ENCODE data around the gene LRIG2. TPM values are rescaled to one million over a fixed set of nuclear protein-coding genes. Genes with fewer than 3 reads are reported as not detected.
A peak's percentile ranks its signal among the peaks of the same experiment; 100 is the strongest.

The LRIG2 gene
- total RNA-seq, 1 experiment from 2014 or later: 22.5 TPM

GRCh38 chr1:113141650-113142473 is 68.9 kb downstream of the LRIG2 start (continued):
- TF ChIP-seq USF2 (CRISPR knock-in tag; IDR thresholded peaks at IDR 0.05): no peak
- no peak for TF ChIP-seq NR3C1 (CRISPR knock-in tag; conservative IDR thresholded peaks at IDR 0.05; ENCODE audit: low read depth)
- TF ChIP-seq KAT7 (CRISPR knock-in tag; IDR thresholded peaks at IDR 0.05; ENCODE audit: borderline replicate concordance): no peak
- no peak for TF ChIP-seq JUN (CRISPR knock-in tag; IDR thresholded peaks at IDR 0.05)
- no peak for TF ChIP-seq SOX15 (CRISPR knock-in tag; IDR thresholded peaks at IDR 0.05)

- DNase-seq (ENCODE audit: low spot score) (no peak), ATAC-seq (no peak)
- H3K27ac Mint-ChIP-seq: no peak overlapping the region
- no peaks in the 10 kb centered on the region for H3K9me3 Mint-ChIP-seq
- ChIA-PET CTCF (interaction anchor here (0.6 to 5.0 kb wide), 2 partner anchors 77 to 181 kb away, joined by 3 to 21 read pairs; no protein-coding TSS in a partner anchor), POLR2A (interaction anchor here (0.6 kb wide), 1 partner anchor 175 kb away, joined by 3 read pairs; no protein-coding TSS in a partner anchor)
- H3K4me1 Mint-ChIP-seq: peaks cover 37% of the 10 kb centered on the region
- TF ChIP-seq FOXP1 (CRISPR knock-in tag; IDR thresholded peaks at IDR 0.05; ENCODE audit: borderline replicate concordance): no peak
- no peaks in the 10 kb centered on the region for H3K36me3 Mint-ChIP-seq
- no peaks in the 10 kb centered on the region for H3K27me3 Mint-ChIP-seq (ENCODE audit: low read depth)
- H3K4me3 Mint-ChIP-seq: no peak overlapping the region
Observed at GRCh38 chr1:113142791-113143190, 69.8 kb downstream of the LRIG2 start.

GRCh38 chr1:113146242-113147072 is 73.5 kb downstream of the LRIG2 start:
- Mint-ChIP-seq H3K4me3 (no peak overlapping the region), H3K4me1 (peaks cover 43% of the 10 kb centered on the region), H3K27me3 (ENCODE audit: low read depth) (no peaks in the 10 kb centered on the region), H3K27ac (no peak overlapping the region), H3K36me3 (no peaks in the 10 kb centered on the region), H3K9me3 (peaks cover 10% of the 10 kb centered on the region)
- CTCF ChIA-PET: no interaction called here
- TF ChIP-seq JUN (CRISPR knock-in tag; IDR thresholded peaks at IDR 0.05) (no peak), FOXK1 (CRISPR knock-in tag; IDR thresholded peaks at IDR 0.05) (no peak), NR1H2 (CRISPR knock-in tag; IDR thresholded peaks at IDR 0.05) (no peak), ZNF671 (CRISPR knock-in tag; IDR thresholded peaks at IDR 0.05) (no peak), ELF4 (CRISPR knock-in tag; IDR thresholded peaks at IDR 0.05; ENCODE audit: low read depth) (no peak), FOXP4 (CRISPR knock-in tag; IDR thresholded peaks at IDR 0.05) (no peak), USF2 (CRISPR knock-in tag; IDR thresholded peaks at IDR 0.05) (no peak), E2F5 (CRISPR knock-in tag; IDR thresholded peaks at IDR 0.05) (no peak)
- POLR2A ChIA-PET: no interaction called here
- DNase-seq (ENCODE audit: low spot score): no peak
- ATAC-seq: peak; percentile 36; the same call in 1 of the 2 replicates

- H3K27me3 Mint-ChIP-seq (ENCODE audit: low read depth): no peaks in the 10 kb centered on the region
- CTCF ChIA-PET: no interaction called here
- POLR2A ChIA-PET: no interaction called here
- no peak overlapping the region for H3K27ac Mint-ChIP-seq
- DNase-seq (ENCODE audit: low spot score): no peak
- H3K4me1 Mint-ChIP-seq: peaks cover 38% of the 10 kb centered on the region
- peak; percentile 34; the same call in 1 of the 2 replicates for ATAC-seq
- H3K9me3 Mint-ChIP-seq: peaks cover 10% of the 10 kb centered on the region
- H3K36me3 Mint-ChIP-seq: no peaks in the 10 kb centered on the region
- no peak overlapping the region for H3K4me3 Mint-ChIP-seq
- TF ChIP-seq ZMAT4 (CRISPR knock-in tag; IDR thresholded peaks at IDR 0.05) (no peak), ZNF317 (CRISPR knock-in tag; IDR thresholded peaks at IDR 0.05; ENCODE audit: borderline replicate concordance, low read depth) (no peak), ATF2 (CRISPR knock-in tag; IDR thresholded peaks at IDR 0.05; ENCODE audit: borderline replicate concordance, low read depth) (no peak), RORB (CRISPR knock-in tag; IDR thresholded peaks at IDR 0.05) (no peak), ZNF138 (CRISPR knock-in tag; conservative IDR thresholded peaks at IDR 0.05) (no peak)
Observed at GRCh38 chr1:113147073-113147625, 74.2 kb downstream of the LRIG2 start.

Data from WTC11 (cell line).